ENCODE data around the gene ROR1. TPM values are rescaled to one million over a fixed set of nuclear protein-coding genes. Genes with fewer than 3 reads are reported as not detected.

ROR1 gene
- total RNA-seq, 4 donors from 2014 or later, result 5.1 to 7.3 (median 6.5) TPM

DNA sequence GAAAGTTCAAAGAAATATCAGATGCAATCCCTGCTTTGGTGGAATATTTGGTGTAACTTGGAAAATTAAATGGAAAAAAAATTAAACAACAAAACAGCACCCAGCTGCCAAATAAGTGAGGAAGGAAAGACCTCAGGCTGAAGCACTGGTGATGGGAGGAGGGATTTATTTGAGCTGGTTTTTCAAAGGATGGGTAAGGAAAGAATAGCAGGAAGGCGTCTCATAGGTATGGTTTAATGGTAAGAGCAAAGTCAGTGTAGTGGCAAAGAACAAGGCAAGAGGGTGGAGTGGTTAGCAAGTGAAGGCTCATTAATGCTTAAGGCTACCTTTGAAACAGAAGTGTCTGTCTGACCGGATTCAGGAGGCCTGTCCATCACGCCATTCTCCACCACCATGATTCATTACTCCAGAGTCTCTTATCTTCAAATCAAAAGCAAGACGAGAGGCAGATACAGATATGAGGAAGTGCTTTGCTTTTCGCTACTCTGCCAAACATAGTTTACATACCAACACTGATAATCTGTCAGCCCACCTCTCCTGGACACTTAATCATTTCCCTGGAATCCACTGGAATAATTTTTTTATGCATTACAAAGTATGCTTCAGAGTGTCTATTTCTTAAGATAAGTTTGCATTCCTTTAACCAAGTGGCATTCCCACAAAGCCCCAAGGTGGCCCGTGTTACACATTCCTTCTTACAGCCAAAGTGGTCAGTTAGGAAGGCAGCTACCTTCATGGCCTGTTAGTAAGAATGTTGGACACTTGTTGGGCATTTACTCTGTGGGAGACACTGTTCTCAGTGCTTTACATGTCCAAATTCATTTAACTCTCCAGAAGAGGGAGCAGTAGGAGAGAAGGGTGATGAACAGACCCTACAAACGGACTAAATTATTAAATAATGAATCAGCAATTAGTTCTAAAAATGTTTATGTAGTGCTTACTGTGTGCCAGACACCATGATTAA, 146.6 kb downstream of the ROR1 start:
- no peak overlapping the region for H3K27ac ChIP-seq (replicated peaks in 1 of 4)
- TF ChIP-seq POLR2AphosphoS5 (IDR thresholded peaks at IDR 0.05) (no peak), EP300 (IDR thresholded peaks at IDR 0.05) (no peak), POLR2A (IDR thresholded peaks at IDR 0.05; ENCODE audit: low read depth) (no peak)
- TF ChIP-seq, protein P1, sequence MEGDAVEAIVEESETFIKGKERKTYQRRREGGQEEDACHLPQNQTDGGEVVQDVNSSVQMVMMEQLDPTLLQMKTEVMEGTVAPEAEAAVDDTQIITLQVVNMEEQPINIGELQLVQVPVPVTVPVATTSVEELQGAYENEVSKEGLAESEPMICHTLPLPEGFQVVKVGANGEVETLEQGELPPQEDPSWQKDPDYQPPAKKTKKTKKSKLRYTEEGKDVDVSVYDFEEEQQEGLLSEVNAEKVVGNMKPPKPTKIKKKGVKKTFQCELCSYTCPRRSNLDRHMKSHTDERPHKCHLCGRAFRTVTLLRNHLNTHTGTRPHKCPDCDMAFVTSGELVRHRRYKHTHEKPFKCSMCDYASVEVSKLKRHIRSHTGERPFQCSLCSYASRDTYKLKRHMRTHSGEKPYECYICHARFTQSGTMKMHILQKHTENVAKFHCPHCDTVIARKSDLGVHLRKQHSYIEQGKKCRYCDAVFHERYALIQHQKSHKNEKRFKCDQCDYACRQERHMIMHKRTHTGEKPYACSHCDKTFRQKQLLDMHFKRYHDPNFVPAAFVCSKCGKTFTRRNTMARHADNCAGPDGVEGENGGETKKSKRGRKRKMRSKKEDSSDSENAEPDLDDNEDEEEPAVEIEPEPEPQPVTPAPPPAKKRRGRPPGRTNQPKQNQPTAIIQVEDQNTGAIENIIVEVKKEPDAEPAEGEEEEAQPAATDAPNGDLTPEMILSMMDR (IDR thresholded peaks at IDR 0.05), result no peak
- 55% methylated on average over 7 of the region's 7 CpGs for WGBS

GRCh38 chr1:63921359-63921758, 147.5 kb downstream of the ROR1 start:
- intact Hi-C loops (cut with DNase I), result no loop called here
- WGBS, result 98% methylated on average over 5 of the region's 5 CpGs
- no peak overlapping the region for H3K4me3 ChIP-seq
- peaks cover 8 to 13% (median 11%) of the 10 kb centered on the region in 4 donors for H3K4me1 ChIP-seq
- no peak for TF ChIP-seq POLR2AphosphoS5 (IDR thresholded peaks at IDR 0.05)
- TF ChIP-seq EP300 (IDR thresholded peaks at IDR 0.05), result no peak
- TF ChIP-seq, protein P1 (IDR thresholded peaks at IDR 0.05), result no peak
- TF ChIP-seq POLR2A (IDR thresholded peaks at IDR 0.05; ENCODE audit: low read depth), result no peak
- no peaks in the 10 kb centered on the region for H3K27me3 ChIP-seq
- H3K27ac ChIP-seq (replicated peaks in 1 of 4), result no peak overlapping the region
- no peaks in the 10 kb centered on the region for H3K9me3 ChIP-seq
- H3K36me3 ChIP-seq, result no peaks in the 10 kb centered on the region
- DNase-seq (ENCODE audit: extremely low spot score), result no peak

More for the DNA sequence above, 146.6 kb downstream of the ROR1 start:
- peaks cover 8 to 13% (median 11%) of the 10 kb centered on the region in 4 donors for H3K4me1 ChIP-seq
- no peaks in the 10 kb centered on the region for H3K9me3 ChIP-seq
- H3K4me3 ChIP-seq, result no peak overlapping the region
- intact Hi-C loops (cut with DNase I), result no loop called here
- no peaks in the 10 kb centered on the region for H3K36me3 ChIP-seq
- DNase-seq (ENCODE audit: extremely low spot score), result no peak
- no peaks in the 10 kb centered on the region for H3K27me3 ChIP-seq

DNA sequence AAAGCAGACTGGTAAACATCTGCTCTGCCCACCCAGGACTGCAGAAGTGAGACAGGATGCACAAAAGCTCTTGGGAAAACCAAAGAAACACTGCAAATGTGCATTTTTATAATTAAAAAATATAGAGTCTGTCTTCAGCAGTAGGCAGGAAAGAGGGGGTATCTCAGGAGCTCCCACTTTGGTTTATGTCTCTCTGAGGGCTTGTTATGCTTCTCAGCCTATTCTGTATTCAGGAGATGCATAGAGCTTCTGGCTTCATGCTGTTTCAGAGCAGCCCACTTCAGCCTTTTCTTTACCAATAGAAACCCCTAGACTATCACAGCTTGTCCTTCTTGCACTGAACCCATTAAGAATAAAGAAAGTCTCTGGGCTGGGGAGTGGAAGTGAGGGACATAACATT, 148.0 kb downstream of the ROR1 start:
- Histone ChIP-seq H3K27me3 (no peaks in the 10 kb centered on the region), H3K36me3 (no peaks in the 10 kb centered on the region), H3K4me1 (peaks cover 8 to 13% (median 11%) of the 10 kb centered on the region in 4 donors), H3K27ac (replicated peaks in 1 of 4) (no peak overlapping the region), H3K9me3 (no peaks in the 10 kb centered on the region), H3K4me3 (no peak overlapping the region)
- TF ChIP-seq POLR2AphosphoS5 (IDR thresholded peaks at IDR 0.05) (no peak), EP300 (IDR thresholded peaks at IDR 0.05) (no peak)
- intact Hi-C loops (cut with DNase I), result no loop called here
- no peak for DNase-seq (ENCODE audit: extremely low spot score)

DNA sequence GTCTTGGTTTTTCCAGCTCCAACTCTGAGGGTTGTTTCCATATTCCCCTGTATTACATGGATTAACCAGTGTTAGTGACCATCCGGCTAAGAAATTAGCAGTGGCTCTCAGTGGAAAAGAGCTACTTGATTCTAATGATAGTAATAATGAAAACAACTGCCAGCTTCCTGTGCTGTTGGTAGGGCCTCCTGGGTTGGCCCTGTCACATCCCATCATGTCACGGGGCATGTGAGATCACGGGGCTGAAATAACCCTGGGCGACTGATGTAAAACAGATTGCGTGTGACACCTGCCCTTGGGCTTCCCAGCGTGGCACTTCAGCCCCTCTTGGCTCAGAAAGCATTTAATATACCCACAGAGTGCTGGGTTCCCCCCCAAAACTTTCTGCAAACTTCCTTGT, 149.0 kb downstream of the ROR1 start:
- intact Hi-C loops (cut with DNase I), result no loop called here
- H3K4me1 ChIP-seq, result peaks cover 8 to 14% (median 11%) of the 10 kb centered on the region in 4 donors
- WGBS, result 81% methylated on average over 6 of the region's 6 CpGs
- no peak for DNase-seq (ENCODE audit: extremely low spot score)
- no peaks in the 10 kb centered on the region for H3K27me3 ChIP-seq
- no peaks in the 10 kb centered on the region for H3K36me3 ChIP-seq
- H3K9me3 ChIP-seq, result no peaks in the 10 kb centered on the region
- H3K27ac ChIP-seq (replicated peaks in 1 of 4), result no peak overlapping the region
- TF ChIP-seq POLR2AphosphoS5 (IDR thresholded peaks at IDR 0.05) (no peak), POLR2A (IDR thresholded peaks at IDR 0.05; ENCODE audit: low read depth) (no peak)
- no peak overlapping the region for H3K4me3 ChIP-seq

DNA sequence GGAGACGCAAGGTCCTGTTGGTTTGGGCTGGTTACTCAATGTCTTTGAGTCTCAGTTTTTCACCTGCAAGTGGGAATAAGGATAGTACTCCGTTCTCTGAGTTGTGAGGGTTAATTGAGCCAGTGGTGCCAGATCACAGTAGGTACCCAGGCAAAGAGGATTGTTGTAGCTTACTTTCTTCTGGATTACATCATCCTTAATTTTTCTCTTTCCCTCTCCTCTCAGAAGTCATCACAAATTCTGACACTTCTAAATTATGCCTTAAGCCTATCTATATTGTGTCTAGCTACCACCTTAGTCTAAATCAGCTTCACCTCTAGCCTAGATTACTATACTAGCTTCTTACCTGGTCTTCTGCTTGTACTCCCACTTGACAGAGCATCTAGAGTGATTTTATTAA, 149.5 kb downstream of the ROR1 start:
- 96% methylated on average over 2 of the region's 2 CpGs for WGBS
- no peaks in the 10 kb centered on the region for H3K36me3 ChIP-seq
- H3K4me3 ChIP-seq, result no peak overlapping the region
- no peaks in the 10 kb centered on the region for H3K27me3 ChIP-seq
- TF ChIP-seq EP300 (IDR thresholded peaks at IDR 0.05) (no peak), POLR2A (IDR thresholded peaks at IDR 0.05; ENCODE audit: low read depth) (no peak), POLR2AphosphoS5 (IDR thresholded peaks at IDR 0.05) (no peak)
- TF ChIP-seq, protein P1 (IDR thresholded peaks at IDR 0.05), result no peak
- peaks cover 9 to 19% (median 14%) of the 10 kb centered on the region in 4 donors for H3K4me1 ChIP-seq
- no peak overlapping the region for H3K27ac ChIP-seq (replicated peaks in 1 of 4)
- no peaks in the 10 kb centered on the region for H3K9me3 ChIP-seq
- intact Hi-C loops (cut with DNase I), result no loop called here
- DNase-seq (ENCODE audit: extremely low spot score), result no peak
